CD14-positive monocyte (primary cell): ENCODE measurements around the gene DNAH9. TPM values are rescaled to one million over a fixed set of nuclear protein-coding genes. Genes with fewer than 3 reads are reported as not detected.

Experiments
- DNase-seq, 3 donors: peaks; one replicate each; pipeline ENCODE4 v3.0.0-alpha.2; 2011 to 2022
- H2AFZ ChIP-seq: 2 replicates; pipeline ENCODE4 v1.6.0; 2012; ENCODE audit warnings: mild to moderate bottlenecking, low read depth, low read length, inconsistent platforms; ENCODE audit not compliant: insufficient read depth, poor library complexity, severe bottlenecking
- H3K27ac ChIP-seq, 2 donors: 1 replicate in 1 of 2; 2 replicates in 1 of 2; pipeline ENCODE4 v1.5.1; 2012 to 2013; ENCODE audit warnings: low read length in 2 of 2, control low read depth in 1 of 2, inconsistent platforms in 1 of 2, low read depth in 1 of 2, mild to moderate bottlenecking in 1 of 2
- H3K27me3 ChIP-seq, 2 donors: one replicate each; pipeline versions ENCODE4 v1.6.0 to v1.6.1; 2011 to 2013; ENCODE audit warnings: low read length in 2 of 2; ENCODE audit not compliant: control insufficient read depth in 2 of 2, insufficient read depth in 2 of 2
- H3K36me3 ChIP-seq, 2 donors: replicated peaks in 1 of 2; 1 replicate in 1 of 2; 2 replicates in 1 of 2; pipeline versions ENCODE4 v1.5.1 to v1.6.1; 2012 to 2013; ENCODE audit warnings: low read length in 2 of 2, control low read depth in 1 of 2, inconsistent platforms in 1 of 2, mild to moderate bottlenecking in 1 of 2; ENCODE audit not compliant: insufficient read depth in 2 of 2, control insufficient read depth in 1 of 2
- H3K4me1 ChIP-seq, 2 donors: 1 replicate in 1 of 2; 2 replicates in 1 of 2; pipeline versions ENCODE4 v1.5.1 to v1.6.1; 2012 to 2013; ENCODE audit warnings: low read length in 2 of 2, control low read depth in 1 of 2, inconsistent platforms in 1 of 2, mild to moderate bottlenecking in 1 of 2, moderate library complexity in 1 of 2; ENCODE audit not compliant: insufficient read depth in 2 of 2, control insufficient read depth in 1 of 2
- H3K4me2 ChIP-seq: replicated peaks from 2 replicates; pipeline ENCODE3; 2012; ENCODE audit warnings: low read length, moderate library complexity, mild to moderate bottlenecking; ENCODE audit not compliant: poor library complexity, severe bottlenecking; ENCODE audit errors: extremely low read depth
- H3K4me3 ChIP-seq, 3 experiments: fragments of 200-600 bp in 1 of 3; sonication (generic) in 1 of 3; replicated peaks in 1 of 3; 1 replicate in 2 of 3; 2 replicates in 1 of 3; pipeline ENCODE4 v1.5.1; 2011 to 2013; ENCODE audit warnings: low read length in 3 of 3, mild to moderate bottlenecking in 3 of 3, control low read depth in 2 of 3, low read depth in 2 of 3, inconsistent platforms in 1 of 3, moderate library complexity in 1 of 3
- H3K79me2 ChIP-seq: 2 replicates; pipeline ENCODE4 v1.6.0; 2012; ENCODE audit warnings: mild to moderate bottlenecking, control low read depth, inconsistent platforms, low read length, moderate library complexity; ENCODE audit not compliant: insufficient read depth
- H3K9ac ChIP-seq: 2 replicates; pipeline ENCODE4 v1.6.0; 2017; ENCODE audit warnings: low read length, mild to moderate bottlenecking; ENCODE audit not compliant: insufficient read depth, poor library complexity, severe bottlenecking
- H3K9me3 ChIP-seq, 2 donors: replicated peaks in 1 of 2; 1 replicate in 1 of 2; 2 replicates in 1 of 2; pipeline versions ENCODE4 v1.5.1 to v1.6.1; 2012 to 2013; ENCODE audit warnings: low read length in 2 of 2, control low read depth in 1 of 2; ENCODE audit not compliant: control insufficient read depth in 1 of 2, insufficient read depth in 1 of 2
- H4K20me1 ChIP-seq: 2 replicates; pipeline ENCODE4 v1.6.0; 2012; ENCODE audit warnings: mild to moderate bottlenecking, low read length, control low read depth, moderate library complexity; ENCODE audit not compliant: insufficient read depth
- H3K27ac Mint-ChIP-seq, 7 donors: one replicate each; pipeline ENCODE4 v1.8.0; 2020; ENCODE audit warnings: mild to moderate bottlenecking in 7 of 7, mixed read lengths in 7 of 7, moderate library complexity in 6 of 7, inconsistent platforms in 2 of 7
- H3K27me3 Mint-ChIP-seq, 3 donors: one replicate each; pipeline ENCODE4 v1.8.0; 2021 to 2022; ENCODE audit warnings: low read depth in 3 of 3, mild to moderate bottlenecking in 3 of 3, mixed read lengths in 3 of 3, moderate library complexity in 3 of 3, inconsistent platforms in 1 of 3
- H3K36me3 Mint-ChIP-seq, 2 donors: one replicate each; pipeline ENCODE4 v1.8.0; 2020; ENCODE audit warnings: mixed read lengths in 2 of 2, inconsistent platforms in 1 of 2, mild to moderate bottlenecking in 1 of 2
- H3K4me1 Mint-ChIP-seq: one replicate; pipeline ENCODE4 v1.8.0; 2020; ENCODE audit warnings: mild to moderate bottlenecking, mixed read lengths
- H3K4me3 Mint-ChIP-seq, 2 donors: one replicate each; pipeline ENCODE4 v1.8.0; 2020; ENCODE audit warnings: mild to moderate bottlenecking in 2 of 2, mixed read lengths in 2 of 2, moderate library complexity in 1 of 2
- H3K9me3 Mint-ChIP-seq, 7 donors: one replicate each; pipeline ENCODE4 v1.8.0; 2020 to 2022; ENCODE audit warnings: mixed read lengths in 7 of 7, mild to moderate bottlenecking in 6 of 7, moderate library complexity in 6 of 7, inconsistent platforms in 2 of 7
- CTCF ChIP-seq: fragments of 200-600 bp; IDR thresholded peaks from one replicate; pipeline ENCODE4 v1.8.0; 2022; ENCODE audit warnings: antibody characterized with exemption, mild to moderate bottlenecking
- WGBS: methylation state at CpG from one replicate; pipeline ENCODE4 v1.1.5; 2013; ENCODE audit warnings: missing lambda C conversion rate; ENCODE audit not compliant: insufficient coverage; 5-methylcytosine and 5-hydroxymethylcytosine counted together
- intact Hi-C, 2 donors: fragments of 100-400 bp; cut with micrococcal nuclease; formaldehyde crosslinking; loops; one replicate each; pipeline versions ENCODE4 v1.15.0 to v1.15.1; 2023
- polyA plus RNA-seq, 3 donors: library from polyadenylated mRNA; depleted of rRNA in 1 of 3; unstranded in 2 of 3; stranded (reverse) in 1 of 3; fragments of 300-500 nt in 2 of 3; fragments of >200 nt in 1 of 3; fragmentation: Illumina TruSeq in 2 of 3; gene quantifications; 1 replicate in 2 of 3; 2 replicates in 1 of 3; pipeline ENCODE4 v1.2.3, GENCODE V29; 2012 to 2021

Gene DNAH9
- polyA plus RNA-seq, 3 donors: not detected

GRCh38 chr17:11553135-11553534 lies 45.1 kb upstream of the DNAH9 start:
- Histone ChIP-seq H2AFZ (no peak overlapping the region), H3K27me3 (no peaks in the 10 kb centered on the region), H3K4me3 (no peak overlapping the region), H3K9me3 (peaks cover 25 to 36% of the 10 kb centered on the region in 2 donors), H3K9ac (no peak overlapping the region), H3K4me2 (no peak overlapping the region), H3K79me2 (no peaks in the 10 kb centered on the region), H3K36me3 (no peaks in the 10 kb centered on the region), H3K4me1 (no peaks in the 10 kb centered on the region), H3K27ac (no peak overlapping the region), H4K20me1 (no peaks in the 10 kb centered on the region)
- intact Hi-C loops: no loop called here
- no peak overlapping the region for H3K27ac Mint-ChIP-seq
- no CpG with 5 or more reads among the region's 1 CpG for WGBS
- H3K4me1 Mint-ChIP-seq: no peaks in the 10 kb centered on the region
- no peak overlapping the region for H3K4me3 Mint-ChIP-seq
- TF ChIP-seq CTCF: no peak
- H3K36me3 Mint-ChIP-seq: no peaks in the 10 kb centered on the region
- peaks cover 7 to 32% (median 27%) of the 10 kb centered on the region in 7 donors for H3K9me3 Mint-ChIP-seq
- H3K27me3 Mint-ChIP-seq: peaks cover 0 to 1% (median 0%) of the 10 kb centered on the region in 3 donors
- no peak for DNase-seq

GRCh38 chr17:11554042-11554441 lies 44.2 kb upstream of the DNAH9 start:
- H3K36me3 Mint-ChIP-seq: no peaks in the 10 kb centered on the region
- TF ChIP-seq CTCF: no peak
- H3K9me3 Mint-ChIP-seq: peaks cover 14 to 40% (median 31%) of the 10 kb centered on the region in 7 donors
- intact Hi-C loops: no loop called here
- H4K20me1 ChIP-seq: no peaks in the 10 kb centered on the region
- WGBS: 60% methylated on average over 1 of the region's 1 CpG
- no peak overlapping the region for H3K27ac ChIP-seq
- no peak overlapping the region for H3K4me3 ChIP-seq
- peaks cover 34 to 45% of the 10 kb centered on the region in 2 donors for H3K9me3 ChIP-seq
- no peak overlapping the region for H3K9ac ChIP-seq
- H3K4me3 Mint-ChIP-seq: no peak overlapping the region
- H3K27me3 Mint-ChIP-seq: peaks cover 0 to 1% (median 0%) of the 10 kb centered on the region in 3 donors
- no peaks in the 10 kb centered on the region for H3K27me3 ChIP-seq
- H3K79me2 ChIP-seq: no peaks in the 10 kb centered on the region
- H2AFZ ChIP-seq: no peak overlapping the region
- DNase-seq: no peak
- no peaks in the 10 kb centered on the region for H3K36me3 ChIP-seq
- no peaks in the 10 kb centered on the region for H3K4me1 Mint-ChIP-seq
- no peak overlapping the region for H3K27ac Mint-ChIP-seq
- H3K4me1 ChIP-seq: no peaks in the 10 kb centered on the region
- H3K4me2 ChIP-seq: no peak overlapping the region
